ENCODE measurements around the gene SNRPB2.

SNRPB2 gene

GRCh38 chr20:16729565-16730460 is at the start of gene SNRPB2:
Gene SNRPB2, plus strand, starts transcription at chr20:16730026. Its CDS starts 1,677 bp downstream, at chr20:16731703.
- DNase-seq (ENCODE audit: low read depth in 1 of 2, low spot score in 1 of 2) = peak; percentile 74 to 91

DNA sequence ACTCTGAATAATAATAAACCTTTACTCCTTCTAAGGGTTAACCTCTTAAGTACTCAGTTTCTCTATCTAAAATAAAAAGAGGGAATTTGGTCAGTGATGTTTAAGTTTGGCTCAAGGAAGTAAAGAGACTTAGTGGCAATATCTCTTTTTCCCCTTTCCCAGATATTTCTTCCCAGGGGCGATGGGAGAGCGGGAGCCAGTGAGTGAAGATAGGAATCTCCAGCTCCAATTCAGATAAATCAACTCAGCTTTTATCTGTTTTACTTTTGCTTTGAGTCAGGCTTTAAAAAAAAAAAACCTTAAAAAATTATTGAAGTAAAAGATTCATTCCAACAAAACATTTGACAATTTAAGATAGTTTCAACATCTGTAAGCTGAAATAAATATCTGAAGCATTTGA is 45.4 kb upstream of the SNRPB2 start:
- no peak for DNase-seq (ENCODE audit: low read depth in 1 of 2, low spot score in 1 of 2)

DNA sequence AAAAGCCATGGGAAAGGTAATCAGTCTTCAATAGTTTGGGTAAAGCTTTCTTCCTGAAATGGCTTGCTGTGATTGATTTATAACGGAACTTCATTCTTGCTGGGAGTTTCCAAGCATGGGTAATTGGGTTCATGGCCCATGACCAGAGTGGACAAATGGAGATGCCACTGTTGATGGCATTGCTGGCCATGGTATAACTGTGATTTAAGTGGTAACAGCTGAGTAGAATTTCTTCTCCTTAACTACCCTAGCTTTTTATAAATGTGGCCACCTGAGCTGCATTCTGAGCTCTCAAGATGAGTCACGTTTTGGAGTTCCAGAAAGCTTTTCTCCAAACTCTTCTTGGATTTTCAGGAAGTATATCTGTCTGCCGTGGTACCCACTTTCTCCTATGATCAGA is 39.9 kb upstream of the SNRPB2 start:
- no peak for DNase-seq (ENCODE audit: low read depth in 1 of 2, low spot score in 1 of 2)

DNA sequence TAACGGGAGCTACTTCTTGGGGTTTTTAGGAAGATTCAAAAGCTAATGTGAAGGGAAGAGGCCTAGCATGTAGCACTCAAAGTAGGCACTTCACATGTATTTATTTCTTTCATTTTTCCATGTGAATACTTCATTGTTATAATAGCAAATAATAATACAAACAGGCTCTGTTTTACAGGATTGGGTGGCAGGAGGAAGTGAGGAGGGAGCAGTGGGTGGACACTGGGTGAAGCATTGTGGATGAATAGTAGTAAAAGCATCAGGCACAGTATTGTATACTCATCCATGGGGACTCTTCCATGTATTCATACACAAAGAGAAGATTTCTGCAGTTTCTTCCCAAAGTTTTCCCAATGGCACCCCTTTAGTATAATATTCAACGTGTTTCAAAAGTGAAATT is 38.4 kb upstream of the SNRPB2 start:
- no peak for DNase-seq (ENCODE audit: low read depth in 1 of 2, low spot score in 1 of 2)

DNA sequence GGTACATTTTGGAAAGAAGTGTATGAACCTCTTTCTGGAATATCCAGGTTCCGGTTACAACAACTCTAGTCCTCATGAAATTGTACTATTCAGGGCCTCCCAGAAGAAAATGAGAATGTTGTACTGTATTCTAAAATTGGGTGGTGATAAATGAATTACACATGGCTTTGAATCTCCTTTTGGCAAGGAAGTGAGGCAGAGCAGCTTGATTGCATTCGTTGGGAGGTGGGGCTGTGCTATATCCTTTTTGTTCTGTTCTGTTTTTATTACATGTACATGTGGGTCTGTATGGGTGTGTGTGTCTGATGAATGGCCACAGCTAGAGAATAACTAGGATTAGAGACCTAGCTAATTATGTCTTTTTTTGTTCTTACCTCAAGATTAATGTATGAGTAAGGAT is 37.8 kb upstream of the SNRPB2 start:
- no peak for DNase-seq (ENCODE audit: low read depth in 1 of 2, low spot score in 1 of 2)

DNA sequence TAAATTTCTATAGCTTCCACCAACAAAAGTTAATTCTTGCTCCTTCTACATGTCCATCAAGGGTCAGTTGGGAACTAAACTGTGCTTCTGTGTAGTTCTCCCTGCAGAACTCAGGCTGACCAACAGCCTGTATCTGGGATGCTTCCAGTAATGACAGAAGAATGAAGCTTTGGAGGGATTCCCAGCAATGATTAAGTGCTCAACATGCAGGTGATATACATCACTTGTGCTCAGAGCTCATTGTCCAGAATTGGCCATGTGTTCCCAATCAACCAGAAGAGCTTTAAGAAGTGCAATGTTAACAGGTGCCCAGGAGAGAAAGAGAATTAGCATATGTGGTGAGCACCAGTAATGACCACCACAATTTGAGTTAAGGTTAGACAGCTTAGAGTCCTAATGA is 37.4 kb upstream of the SNRPB2 start:
- no peak for DNase-seq (ENCODE audit: low read depth in 1 of 2, low spot score in 1 of 2)

GRCh38 chr20:16693278-16693677 is 36.5 kb upstream of the SNRPB2 start:
- no peak for DNase-seq (ENCODE audit: low read depth in 1 of 2, low spot score in 1 of 2)

DNA sequence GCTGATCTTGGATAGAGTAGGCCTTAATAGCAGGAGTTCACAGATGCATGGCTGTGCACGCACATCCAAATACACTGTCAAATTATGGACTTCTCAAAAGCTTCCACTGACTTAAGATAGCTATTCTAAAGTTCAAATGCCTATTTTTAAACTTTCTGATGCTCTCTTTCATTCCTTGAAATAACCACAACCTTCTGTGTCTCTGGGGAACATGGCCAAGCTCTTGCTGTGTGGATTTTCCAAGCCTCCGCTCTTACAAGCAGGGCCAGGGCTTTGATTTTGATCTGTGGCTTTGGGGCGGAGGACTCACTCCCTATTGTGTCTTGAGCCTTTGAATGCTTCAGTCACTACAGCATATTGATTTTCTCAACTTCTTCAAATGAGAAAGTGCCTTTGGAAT is 35.7 kb upstream of the SNRPB2 start:
- no peak for DNase-seq (ENCODE audit: low read depth in 1 of 2, low spot score in 1 of 2)

GRCh38 chr20:16695628-16696027 is 34.2 kb upstream of the SNRPB2 start:
- no peak for DNase-seq (ENCODE audit: low read depth in 1 of 2, low spot score in 1 of 2)

- DNase-seq (ENCODE audit: low read depth in 1 of 2, low spot score in 1 of 2) = no peak
Observed at GRCh38 chr20:16699293-16699692, 30.5 kb upstream of the SNRPB2 start.

DNA sequence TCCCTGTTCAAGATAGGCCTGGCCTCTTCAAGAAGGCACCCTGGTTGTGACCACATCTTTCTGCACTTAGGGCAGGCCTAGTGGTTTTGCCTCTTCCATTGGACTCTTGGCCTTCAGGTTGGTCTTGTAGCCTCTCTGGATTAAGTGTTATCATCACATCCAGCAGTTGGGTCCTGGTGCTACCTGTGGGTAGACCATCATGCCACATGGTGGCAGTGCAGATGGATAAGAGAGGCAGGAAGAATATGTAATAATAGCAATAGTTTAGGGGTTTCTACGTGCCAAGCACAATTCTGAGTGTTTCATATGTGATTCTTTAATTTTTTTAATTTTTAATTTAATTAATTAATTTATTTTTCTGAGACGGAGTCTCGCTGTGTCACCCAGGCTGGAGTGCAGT is 28.5 kb upstream of the SNRPB2 start:
- DNase-seq (ENCODE audit: low read depth in 1 of 2, low spot score in 1 of 2) = no peak

DNA sequence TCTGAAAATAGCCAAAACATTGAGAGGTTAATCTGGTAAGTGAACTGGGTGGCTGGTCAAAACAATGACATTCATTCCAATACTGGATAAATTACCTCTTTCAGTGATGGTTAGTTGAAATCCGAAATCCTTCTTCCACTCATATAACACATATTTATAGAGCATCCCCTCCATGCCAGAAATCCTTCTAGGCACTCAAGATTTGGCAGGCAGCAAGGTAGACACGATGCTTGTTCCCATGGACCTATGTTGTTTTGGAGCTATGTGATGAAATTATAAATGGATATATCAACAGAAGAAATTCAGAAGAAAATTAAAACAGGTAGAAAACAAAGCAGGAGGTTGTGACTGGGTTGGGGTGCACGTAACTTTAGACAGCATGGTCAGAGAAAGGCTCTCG is 26.3 kb upstream of the SNRPB2 start:
- DNase-seq (ENCODE audit: low read depth in 1 of 2, low spot score in 1 of 2) = no peak

DNA sequence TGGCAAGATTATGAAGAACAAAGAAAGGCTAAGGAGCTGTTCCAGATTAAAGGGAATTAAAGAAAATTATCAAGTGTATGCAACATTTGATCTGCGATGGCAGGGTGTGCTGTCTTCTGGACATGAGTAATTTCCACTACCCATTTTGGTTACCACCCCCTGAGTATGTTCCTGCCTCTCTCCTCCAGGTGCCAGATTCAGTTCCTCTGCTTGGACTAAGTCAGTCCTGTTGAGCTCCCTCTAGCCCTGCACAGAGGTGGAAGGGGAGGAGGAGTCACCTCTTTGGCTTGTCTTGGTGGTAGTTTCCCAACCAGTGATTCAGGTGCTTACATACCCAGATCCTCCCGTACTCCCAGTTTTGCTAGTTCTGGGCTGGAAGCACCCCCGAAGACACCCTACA is 22.2 kb upstream of the SNRPB2 start:
- DNase-seq (ENCODE audit: low read depth in 1 of 2, low spot score in 1 of 2) = no peak

DNA sequence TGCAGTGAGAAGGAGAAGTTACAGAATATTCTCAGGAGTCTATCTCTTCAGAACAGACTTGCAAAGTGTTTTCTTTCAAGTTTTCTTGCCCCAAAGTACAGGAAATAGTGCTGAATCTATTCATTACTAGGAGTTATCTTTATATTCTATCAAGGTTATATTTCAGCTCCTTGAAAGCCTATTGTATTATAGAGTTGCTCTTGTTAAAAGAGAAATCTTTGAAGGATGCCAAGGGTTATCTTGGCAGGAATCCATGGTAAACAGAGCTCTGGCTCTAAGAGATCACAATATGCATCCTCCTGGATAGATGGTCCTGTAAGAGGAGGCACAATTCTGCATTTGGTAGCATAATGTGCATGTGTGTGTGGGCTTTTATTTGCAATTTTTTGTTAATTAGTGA is 21.2 kb upstream of the SNRPB2 start:
- DNase-seq (ENCODE audit: low read depth in 1 of 2, low spot score in 1 of 2) = no peak

DNA sequence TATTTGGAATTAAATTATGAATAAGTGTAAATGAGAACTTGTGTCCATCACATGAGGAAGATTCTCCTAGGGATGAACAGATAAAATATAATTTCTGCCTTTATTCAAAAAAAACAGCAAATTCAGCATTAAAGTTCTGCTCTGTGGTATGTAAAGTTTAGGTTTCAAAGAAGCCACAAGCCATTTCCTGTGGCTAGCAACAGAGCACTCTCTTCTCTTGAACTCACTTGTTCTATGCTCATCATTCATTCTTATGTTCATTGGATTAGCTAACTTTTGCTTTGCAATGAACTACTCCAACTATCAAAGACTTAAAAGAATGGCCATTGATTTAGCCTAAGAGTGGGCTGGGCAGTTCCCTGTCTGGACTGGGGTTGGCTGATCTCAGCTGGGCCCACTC is 20.8 kb upstream of the SNRPB2 start:
- DNase-seq (ENCODE audit: low read depth in 1 of 2, low spot score in 1 of 2) = no peak

GRCh38 chr20:16710781-16711180 is 19.0 kb upstream of the SNRPB2 start:
- no peak for DNase-seq (ENCODE audit: low read depth in 1 of 2, low spot score in 1 of 2)

- DNase-seq (ENCODE audit: low read depth in 1 of 2, low spot score in 1 of 2) = no peak
Observed at GRCh38 chr20:16711661-16712258, 18.1 kb upstream of the SNRPB2 start.

GRCh38 chr20:16712511-16712947 is 17.3 kb upstream of the SNRPB2 start:
- no peak for DNase-seq (ENCODE audit: low read depth in 1 of 2, low spot score in 1 of 2)

GRCh38 chr20:16713066-16713465 is 16.8 kb upstream of the SNRPB2 start:
- no peak for DNase-seq (ENCODE audit: low read depth in 1 of 2, low spot score in 1 of 2)

GRCh38 chr20:16714242-16714641 is 15.6 kb upstream of the SNRPB2 start:
- no peak for DNase-seq (ENCODE audit: low read depth in 1 of 2, low spot score in 1 of 2)

DNA sequence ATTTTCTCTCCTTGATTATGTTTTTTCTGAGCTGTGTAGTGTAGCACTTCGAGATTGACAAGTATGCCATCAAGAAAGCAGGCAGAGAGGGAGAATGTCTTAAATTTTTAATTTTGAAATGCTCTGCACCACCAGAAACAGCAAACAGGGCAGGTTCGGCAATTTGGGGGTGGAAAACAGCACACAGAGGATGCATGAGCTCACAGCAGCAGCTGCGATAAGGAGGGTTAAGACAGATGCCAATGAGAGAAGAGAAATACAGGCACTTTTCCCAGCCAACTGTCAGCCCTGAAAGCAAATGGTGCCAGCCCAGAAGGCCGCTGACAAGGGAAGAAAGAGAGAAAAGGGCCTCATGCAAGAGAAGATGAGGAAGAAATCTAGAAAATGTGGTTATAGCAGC is 15.1 kb upstream of the SNRPB2 start:
- no peak for DNase-seq (ENCODE audit: low read depth in 1 of 2, low spot score in 1 of 2)

DNA sequence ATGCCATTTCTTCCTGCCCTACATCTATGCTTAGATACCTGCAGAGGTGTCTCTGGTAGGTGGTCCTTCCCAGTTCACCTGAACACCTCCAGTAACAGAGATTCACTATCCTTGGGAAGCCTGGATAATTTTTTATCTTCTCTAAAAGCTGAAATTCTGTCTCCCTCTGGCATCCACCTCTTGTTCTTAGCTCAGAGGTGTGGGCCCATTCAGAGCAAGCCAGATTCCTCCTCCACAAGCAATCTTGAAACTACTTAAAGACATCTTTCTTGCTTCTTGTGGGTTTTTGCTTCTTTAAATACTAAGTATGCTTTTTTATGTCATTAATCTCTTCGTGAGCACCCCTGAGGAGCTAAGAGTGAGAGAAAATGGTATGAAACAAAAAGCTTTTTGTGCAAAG is 10.4 kb upstream of the SNRPB2 start:
- no peak for DNase-seq (ENCODE audit: low read depth in 1 of 2, low spot score in 1 of 2)

- DNase-seq (ENCODE audit: low read depth in 1 of 2, low spot score in 1 of 2) = no peak
Observed at GRCh38 chr20:16729080-16729479, 746 bp upstream of the SNRPB2 start.

All from activated CD4-positive, alpha-beta T cell treated with anti-CD3 and anti-CD28 coated beads, Interleukin-2, amount 50 U/mL, for 24 hours (primary cell).